SK-N-SH (cell line): ENCODE data around the gene COL5A2.

ENCODE experiments used
- CTCF ChIP-seq: fragments of 200-600 bp; sonication (generic); IDR thresholded peaks from 2 replicates; pipeline ENCODE4 v1.6.1; 2017; ENCODE audit warnings: antibody characterized with exemption, mild to moderate bottlenecking, moderate library complexity
- POLR2AphosphoS5 ChIP-seq: IDR thresholded peaks from 2 replicates; pipeline ENCODE4 v1.6.1; 2012; ENCODE audit warnings: low read depth, low read length
- RAD21 ChIP-seq: IDR thresholded peaks from 2 replicates; pipeline ENCODE4 v1.6.1; 2012; ENCODE audit warnings: mild to moderate bottlenecking, low read length
- YY1 ChIP-seq: IDR thresholded peaks from 2 replicates; pipeline ENCODE4 v1.4.0; 2012; ENCODE audit warnings: low read depth, mild to moderate bottlenecking

DNA sequence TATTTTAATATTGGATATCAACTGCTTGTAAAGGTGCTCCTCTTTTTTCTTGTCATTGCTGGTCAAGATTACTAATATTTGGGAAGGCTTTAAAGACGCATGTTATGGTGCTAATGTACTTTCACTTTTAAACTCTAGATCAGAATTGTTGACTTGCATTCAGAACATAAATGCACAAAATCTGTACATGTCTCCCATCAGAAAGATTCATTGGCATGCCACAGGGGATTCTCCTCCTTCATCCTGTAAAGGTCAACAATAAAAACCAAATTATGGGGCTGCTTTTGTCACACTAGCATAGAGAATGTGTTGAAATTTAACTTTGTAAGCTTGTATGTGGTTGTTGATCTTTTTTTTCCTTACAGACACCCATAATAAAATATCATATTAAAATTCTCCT, 167.2 kb downstream of the COL5A2 start:
- TF ChIP-seq POLR2AphosphoS5: no peak
- TF ChIP-seq CTCF: no peak
- TF ChIP-seq RAD21: no peak
- no peak for TF ChIP-seq YY1
